NOMO-1 treated with DMSO at 0.1 percent for 48 hours (cell line): Measurements from ENCODE around the gene SMAD1.

Experiments
- DNase-seq: peaks from one replicate; lab custom pipeline; 2025; ENCODE audit not compliant: unreplicated experiment; lab: John Stamatoyannopoulos, UW

The SMAD1 gene

DNA sequence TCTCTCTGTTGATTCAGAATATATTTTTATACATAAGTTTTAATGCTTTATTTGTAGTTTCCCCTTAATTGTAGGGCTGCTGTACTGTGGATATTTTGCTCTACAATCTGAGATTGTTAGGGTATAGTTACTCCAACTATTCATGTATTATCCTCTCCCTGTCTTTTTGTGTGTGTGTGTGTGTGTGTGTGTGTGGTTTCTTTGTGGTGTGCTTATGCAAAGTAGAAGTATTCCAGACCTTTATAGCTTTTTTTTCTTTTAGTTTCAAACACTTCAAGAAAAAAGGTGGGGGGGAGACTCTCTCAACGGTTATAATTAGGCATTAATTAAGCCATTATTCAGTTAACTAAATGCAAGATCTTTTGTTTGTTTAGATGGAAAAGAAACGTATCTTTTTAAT lies 6.7 kb downstream of the SMAD1 start:
- DNase-seq = no peak

GRCh38 chr4:145489556-145489955 lies 7.9 kb downstream of the SMAD1 start:
- DNase-seq = no peak

GRCh38 chr4:145490361-145490760 lies 8.7 kb downstream of the SMAD1 start:
- DNase-seq = no peak

DNA sequence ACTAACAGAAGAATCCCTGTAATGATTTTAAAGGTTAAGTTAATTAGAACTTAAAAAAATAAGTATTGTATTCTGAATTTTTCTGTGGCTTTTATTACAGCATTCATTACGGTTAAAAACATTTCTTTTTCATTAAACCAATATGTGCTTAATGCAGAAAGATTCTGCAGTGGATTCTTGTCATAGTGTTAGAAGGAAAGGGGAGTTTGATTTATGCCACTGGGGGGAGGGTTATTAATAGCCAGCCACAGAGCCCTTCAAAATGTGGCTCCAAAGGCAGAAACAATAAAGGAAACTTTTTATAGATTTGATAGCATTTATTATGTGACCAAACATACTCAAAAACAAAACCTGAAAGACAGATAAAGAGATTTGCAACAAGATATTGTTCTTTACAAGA lies 9.1 kb downstream of the SMAD1 start:
- no peak for DNase-seq

DNA sequence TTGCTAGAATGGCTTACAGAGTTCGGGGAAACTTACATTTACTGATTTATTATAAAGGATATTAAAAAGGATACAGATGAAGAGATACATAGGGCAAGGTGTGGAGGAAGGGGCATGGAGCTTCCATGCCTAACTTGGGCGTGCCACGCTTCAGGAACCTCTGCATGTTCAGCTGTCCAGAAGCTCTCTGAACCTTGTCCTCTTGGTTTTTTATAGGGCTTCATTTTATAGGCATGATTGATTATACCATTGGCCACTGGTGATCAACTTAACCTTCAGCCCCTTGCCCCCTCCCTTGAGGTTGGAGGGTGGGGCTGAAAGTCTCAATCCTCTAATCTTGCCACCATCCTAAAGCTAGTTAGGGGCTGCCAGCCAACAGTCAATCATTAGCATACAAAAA lies 10.7 kb downstream of the SMAD1 start:
- DNase-seq = no peak

DNA sequence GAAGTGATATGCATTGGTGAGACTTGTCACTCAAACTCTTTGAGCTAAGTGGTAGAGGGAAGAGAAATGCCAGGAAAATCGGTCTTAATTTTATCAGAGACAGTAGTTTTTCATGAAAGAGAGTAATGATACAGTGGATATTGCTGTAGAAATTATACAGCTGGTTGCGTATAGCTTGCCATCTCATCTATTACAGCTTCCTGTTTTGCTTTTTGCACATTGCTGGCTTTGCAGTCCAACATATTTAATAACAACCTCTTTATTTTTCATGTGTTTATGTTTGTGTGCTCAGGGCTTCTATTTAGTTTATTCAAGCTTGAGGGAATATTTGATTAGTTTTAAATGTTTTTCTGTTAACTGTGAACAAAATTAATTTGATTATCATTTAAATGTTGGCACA lies 11.5 kb downstream of the SMAD1 start:
- DNase-seq = no peak

- no peak for DNase-seq
These were observed 13.1 kb downstream of the SMAD1 start for GRCh38 chr4:145494666-145495270.

DNA sequence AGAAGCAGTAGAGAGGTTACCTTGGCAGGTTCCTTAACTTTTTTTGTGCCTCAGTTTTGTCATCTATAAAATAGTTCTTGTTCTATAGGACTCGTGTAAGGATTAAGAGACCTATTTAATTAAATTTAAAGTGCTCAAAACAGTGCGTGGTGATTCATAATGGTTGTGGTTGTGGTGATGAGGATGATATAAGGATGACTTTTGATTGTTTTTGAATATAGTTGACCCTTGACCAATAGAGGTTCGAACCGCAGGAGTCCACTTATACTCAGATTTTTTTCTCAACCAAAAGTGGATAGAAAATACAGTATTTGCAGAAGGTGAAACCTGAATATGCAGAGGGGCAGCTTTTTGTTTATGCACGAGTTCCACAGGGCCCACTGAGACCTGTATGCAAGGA lies 14.6 kb downstream of the SMAD1 start:
- DNase-seq = no peak

DNA sequence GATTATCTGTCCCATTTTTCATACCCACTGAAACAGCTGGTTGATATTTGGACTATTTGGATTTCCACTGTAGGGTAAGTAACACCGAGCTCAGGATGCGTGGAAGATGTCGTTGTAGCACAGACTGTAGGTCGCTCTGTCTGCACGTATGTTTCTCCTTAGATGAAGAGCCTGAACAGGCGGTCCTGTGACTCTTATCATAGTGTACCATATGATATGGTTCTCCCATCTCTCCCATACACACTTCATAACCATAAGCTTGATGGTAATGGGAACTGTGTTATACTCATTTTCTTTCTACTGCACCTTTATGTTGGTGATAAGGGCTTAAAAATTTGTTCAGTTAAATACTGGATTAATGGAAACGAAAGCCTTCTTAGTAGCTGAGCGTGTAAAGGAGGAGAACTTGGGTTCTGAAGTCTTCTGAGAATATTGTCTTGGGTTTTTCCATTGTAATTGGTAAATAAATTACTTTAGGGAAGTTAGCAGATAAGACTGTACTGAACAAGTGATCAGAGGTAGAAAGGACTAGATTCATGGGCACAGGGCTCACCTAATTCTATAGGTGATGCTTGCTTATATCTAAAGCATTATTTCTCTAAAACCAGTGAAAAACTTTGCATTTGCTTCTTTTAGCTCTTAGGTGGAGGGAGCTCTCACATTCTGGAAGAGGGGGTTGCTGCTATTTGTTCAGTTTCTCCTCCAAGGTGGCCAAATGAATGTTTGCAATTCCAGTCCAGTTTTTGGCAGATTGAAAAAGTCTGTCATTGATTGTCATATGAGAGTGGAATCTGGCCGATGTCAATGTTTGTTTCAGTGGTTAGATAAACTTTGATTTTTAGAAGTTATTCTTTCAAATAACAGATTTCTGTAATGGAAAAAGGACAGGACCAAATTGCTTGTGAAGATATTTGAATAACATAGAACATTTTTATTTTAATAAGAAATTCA lies 15.8 kb downstream of the SMAD1 start:
- DNase-seq = no peak

GRCh38 chr4:145498430-145498829 lies 16.8 kb downstream of the SMAD1 start:
- no peak for DNase-seq

DNA sequence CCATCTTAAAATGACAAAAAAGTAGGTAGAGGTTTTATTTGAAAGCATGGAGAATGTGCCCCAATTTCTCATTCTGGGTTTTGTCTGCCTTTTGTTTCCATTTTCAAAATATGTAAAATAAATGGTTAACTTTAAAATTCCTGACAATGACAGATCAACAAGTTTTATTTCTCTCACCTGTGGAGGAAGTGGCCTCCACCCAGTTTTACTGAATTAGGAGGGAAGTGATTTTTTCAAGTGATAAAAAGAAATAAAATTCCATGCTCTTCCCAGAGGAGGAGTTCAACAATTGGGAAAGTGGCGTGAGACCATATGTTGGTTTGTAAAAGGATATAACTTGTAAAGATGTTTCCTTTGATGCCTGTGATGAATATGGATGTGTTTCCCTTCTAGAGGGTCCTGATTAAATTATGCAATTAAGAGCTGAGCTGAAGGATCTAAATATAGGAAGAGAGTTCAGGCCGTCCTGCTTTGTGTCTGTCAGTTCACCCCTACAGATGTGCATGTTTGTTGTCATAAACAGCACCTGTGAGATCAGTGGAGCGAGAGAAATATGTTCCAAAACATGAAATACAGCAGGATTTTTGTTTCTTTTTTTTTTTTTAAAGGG lies 19.5 kb downstream of the SMAD1 start:
- DNase-seq = no peak

DNA sequence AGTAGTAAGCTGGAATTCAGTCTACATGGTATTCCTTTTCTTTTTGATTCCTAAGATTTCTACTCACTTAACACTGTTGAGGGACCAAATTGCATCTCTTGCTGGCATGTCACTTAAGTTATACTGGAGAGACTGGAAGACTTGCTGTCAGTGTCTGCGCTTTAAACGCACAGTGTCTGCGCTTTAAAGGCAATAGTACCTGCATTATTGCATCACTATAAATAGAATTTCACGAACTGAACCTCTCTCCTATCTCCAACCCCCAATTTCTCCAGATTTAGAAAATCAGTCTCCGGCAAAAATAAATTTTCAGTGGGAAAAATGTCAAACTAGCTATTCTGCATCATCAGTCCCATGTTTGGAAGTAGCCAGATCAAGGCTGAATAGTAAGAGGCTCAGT lies 21.2 kb downstream of the SMAD1 start:
- no peak for DNase-seq

DNA sequence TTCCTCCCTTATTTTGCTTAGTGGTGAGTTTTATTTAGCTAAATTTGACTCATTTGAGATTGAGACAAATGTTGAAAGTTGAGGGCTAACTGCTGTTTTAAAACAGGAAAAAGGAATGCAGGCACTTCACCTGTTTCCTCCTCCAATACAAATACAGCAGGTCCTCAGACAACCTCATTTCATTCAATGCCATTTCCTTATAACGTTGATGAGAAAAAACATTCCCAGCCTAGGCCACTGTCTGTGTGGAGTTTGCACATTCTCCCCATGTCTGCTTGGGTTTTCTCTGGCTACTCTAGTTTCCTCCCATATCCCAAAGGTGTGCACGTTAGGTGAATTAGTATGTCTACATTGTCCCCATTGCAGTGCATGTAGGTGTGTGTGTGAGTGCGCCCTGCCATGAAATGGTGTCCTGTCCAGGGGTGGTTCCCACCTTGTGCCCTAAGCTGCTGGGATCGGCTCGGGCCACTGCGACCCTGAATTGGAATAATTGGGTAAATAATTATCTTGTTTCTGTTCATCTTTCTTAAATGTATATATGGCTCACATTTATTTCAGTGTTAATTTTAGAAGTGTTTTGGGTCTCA lies 21.9 kb downstream of the SMAD1 start:
- DNase-seq = no peak

DNA sequence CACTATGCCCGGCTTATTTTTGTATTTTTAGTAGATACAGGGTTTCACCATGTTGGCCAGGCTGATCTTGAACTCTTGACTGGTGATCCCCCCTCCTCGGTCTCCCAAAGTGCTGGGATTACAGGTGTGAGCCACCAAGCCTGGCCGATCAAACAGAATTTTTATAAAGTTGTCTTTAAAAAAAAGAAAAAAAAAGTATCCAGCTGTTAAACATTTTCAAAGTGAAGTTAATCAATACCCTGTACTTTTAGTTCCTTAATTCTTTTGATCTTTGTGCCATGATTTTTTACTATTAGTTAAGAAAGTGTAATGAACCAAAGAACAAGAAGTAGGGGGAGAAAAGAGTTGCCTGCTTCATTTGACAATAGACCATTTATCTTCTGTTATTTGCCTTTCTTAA lies 24.3 kb downstream of the SMAD1 start:
- DNase-seq = no peak

DNA sequence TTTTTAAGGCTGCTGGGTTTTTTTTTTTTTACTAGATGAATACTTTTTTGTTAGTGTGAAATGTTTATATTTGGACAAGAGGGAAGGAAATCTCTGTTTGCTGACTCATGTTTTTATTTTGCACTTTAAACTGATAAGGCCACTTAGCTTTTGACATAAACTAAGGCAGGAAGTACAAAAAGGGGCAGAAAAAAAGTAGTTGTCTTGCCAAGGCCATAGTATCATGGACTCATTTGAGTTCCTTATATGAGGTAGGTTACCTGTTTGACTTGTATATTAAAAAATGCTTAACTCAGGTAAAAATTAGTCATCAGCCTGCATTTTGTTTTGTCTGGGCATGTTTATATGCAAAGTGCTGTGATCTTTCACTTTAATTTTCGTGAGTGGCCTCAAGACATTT lies 26.0 kb downstream of the SMAD1 start:
- peak; percentile 4 for DNase-seq

DNA sequence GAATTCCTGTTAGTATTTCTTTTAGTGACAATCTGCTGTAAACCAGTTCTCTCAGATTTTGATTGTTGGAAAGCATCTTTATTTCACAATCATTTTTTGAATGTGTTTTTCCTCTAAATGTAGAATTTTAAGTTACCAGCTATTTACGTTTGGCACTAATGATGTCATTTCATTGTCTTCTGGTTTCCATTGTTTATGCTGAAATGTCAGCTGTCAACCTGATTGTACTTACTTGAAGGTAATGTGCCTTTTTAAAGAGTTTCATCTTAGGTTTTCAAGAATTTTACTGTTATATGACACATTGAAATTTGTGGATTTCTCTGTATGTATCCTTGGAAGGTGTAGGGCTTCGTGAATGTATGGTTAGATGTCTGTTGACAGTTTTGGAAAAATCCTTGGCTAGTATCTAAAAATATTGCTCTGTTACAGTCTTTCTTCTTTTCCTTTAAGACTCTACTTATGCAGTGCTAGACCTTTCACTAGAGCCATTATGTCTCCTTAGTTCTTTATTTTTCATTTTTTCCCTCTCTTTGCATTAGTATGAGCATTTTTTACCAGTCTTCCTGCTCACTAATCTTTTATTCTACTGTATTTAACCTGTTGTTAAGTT lies 30.4 kb downstream of the SMAD1 start:
- no peak for DNase-seq

DNA sequence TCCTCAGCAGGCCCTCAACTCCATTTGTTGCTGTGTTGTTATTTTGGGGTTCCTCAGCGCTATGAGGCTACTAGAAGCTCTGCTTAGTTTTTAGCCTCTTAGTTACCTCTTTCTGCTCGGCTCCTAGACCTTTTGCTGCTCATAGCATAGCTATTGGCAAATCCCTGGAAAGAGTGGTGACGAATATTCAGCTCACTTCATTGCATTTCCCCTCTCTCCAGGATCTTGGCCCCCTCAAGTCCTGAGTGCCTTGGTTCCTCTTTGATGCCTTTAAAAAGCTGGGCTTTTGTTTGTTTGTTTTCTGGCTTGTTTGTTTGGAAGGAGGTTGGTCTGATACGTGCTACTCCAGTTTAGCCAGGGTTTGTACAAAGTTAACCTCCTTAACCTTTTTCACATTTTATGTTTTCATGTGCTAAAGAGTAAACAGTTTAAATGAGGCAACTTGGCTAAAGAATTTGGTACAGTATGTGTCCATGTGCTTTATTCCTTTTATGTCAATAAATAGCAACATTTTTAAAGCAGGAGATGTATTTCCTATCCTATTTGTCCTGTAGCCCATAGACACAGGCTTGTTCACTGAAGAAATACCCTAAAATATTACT lies 31.5 kb downstream of the SMAD1 start:
- no peak for DNase-seq

DNA sequence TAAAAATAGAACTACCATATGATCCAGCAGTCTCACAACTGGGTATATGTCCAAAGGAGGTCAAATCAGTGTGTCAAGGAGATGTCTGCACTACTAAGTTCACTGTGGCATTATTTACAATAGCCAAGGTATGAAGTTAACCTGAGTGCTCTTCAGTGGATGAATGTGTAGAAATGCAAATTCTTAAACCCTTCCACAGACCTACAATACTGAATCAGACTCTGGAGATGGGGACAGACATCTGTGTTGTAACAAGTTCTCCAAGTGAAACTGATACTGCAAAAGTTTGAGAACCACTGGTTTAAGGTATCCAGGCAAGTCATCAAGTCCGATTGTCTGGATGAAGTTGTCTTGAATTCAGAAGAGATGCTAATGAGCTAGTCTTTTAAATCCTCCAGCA lies 38.5 kb downstream of the SMAD1 start:
- no peak for DNase-seq

DNA sequence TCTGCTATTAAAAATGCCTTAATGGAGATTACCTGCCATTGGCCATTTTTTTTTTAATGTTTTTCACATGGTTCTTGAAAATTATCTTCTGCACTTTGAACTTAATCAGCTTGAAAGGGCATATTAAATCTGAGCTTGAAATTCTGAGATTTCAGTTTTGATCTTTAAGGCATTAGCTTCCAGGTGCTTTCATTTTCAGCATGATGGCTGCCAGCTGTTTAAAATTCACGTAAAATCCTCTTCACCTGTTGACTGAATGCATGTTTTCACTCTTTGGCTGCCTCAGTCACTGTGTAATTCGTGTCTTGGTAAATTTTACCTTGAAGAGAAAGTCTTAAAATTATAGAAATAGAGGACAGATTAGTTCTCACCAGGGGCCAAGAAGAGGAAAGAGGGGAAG lies 39.6 kb downstream of the SMAD1 start:
- no peak for DNase-seq

- DNase-seq = no peak
These were observed 41.5 kb downstream of the SMAD1 start for GRCh38 chr4:145523117-145523516.

DNA sequence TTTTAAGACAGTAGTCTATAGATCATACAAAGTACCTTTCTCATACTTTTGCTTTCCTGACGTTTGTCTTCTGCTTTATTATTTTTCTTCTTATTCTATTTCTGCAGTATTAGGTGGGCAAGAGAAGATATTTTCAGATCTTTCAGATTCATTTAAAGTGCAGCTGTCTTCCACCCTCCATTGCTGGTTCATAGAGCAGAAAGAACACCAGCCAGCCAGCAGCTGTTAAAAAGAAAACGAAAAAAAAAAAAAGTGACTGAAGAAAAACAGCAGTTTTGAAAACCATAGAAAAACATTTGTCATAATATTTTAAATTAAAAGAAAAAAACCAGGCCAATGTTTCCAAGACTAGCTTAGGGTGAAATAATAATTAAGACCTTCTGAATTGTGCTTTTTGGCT lies 42.9 kb downstream of the SMAD1 start:
- DNase-seq = no peak
